ENCODE results near the gene ALLC.

GRCh38 chr2:3678212-3678611, 20.2 kb downstream of the ALLC start:
- TF ChIP-seq CTCF (IDR thresholded peaks at IDR 0.05) (no peak), POLR2A (IDR thresholded peaks at IDR 0.05) (no peak)
